Measurements from ENCODE around the gene NCBP3.
"Not testable (repeated sequence)": the region's sequence is repeated elsewhere in the genome, so short reads cannot be mapped to it uniquely, and the experiment has no call there.

NCBP3 gene

GRCh38 chr17:3879591-3880417 is 33.8 kb upstream of the NCBP3 start:
- no peak for DNase-seq

- no peak for DNase-seq
These were observed 33.1 kb upstream of the NCBP3 start for GRCh38 chr17:3879186-3879585.

- DNase-seq, result no peak
These were observed 31.2 kb upstream of the NCBP3 start for GRCh38 chr17:3877220-3877619.

GRCh38 chr17:3875317-3875716 is 29.3 kb upstream of the NCBP3 start:
- DNase-seq, result no peak

- no peak for DNase-seq
These were observed 27.8 kb upstream of the NCBP3 start for GRCh38 chr17:3873862-3874261.

- DNase-seq, result peak; percentile 30
These were observed 24.8 kb upstream of the NCBP3 start for GRCh38 chr17:3870871-3871306.

- no peak for DNase-seq
These were observed 21.6 kb upstream of the NCBP3 start for GRCh38 chr17:3867606-3868005.

GRCh38 chr17:3867106-3867505 is 21.1 kb upstream of the NCBP3 start:
- no peak for DNase-seq

- no peak for DNase-seq
These were observed 20.2 kb upstream of the NCBP3 start for GRCh38 chr17:3866276-3866675.

GRCh38 chr17:3865176-3865575 is 19.1 kb upstream of the NCBP3 start:
- DNase-seq, result no peak

GRCh38 chr17:3864534-3864933 is 18.5 kb upstream of the NCBP3 start:
- no peak for DNase-seq

GRCh38 chr17:3861761-3862681 is 16.0 kb upstream of the NCBP3 start:
- no peak for DNase-seq

GRCh38 chr17:3860939-3861700 is 15.1 kb upstream of the NCBP3 start:
- DNase-seq, result no peak

- DNase-seq, result no peak
These were observed 13.9 kb upstream of the NCBP3 start for GRCh38 chr17:3859940-3860339.

GRCh38 chr17:3857261-3858105 is 11.4 kb upstream of the NCBP3 start:
- DNase-seq, result no peak

GRCh38 chr17:3854204-3854603 is 8.2 kb upstream of the NCBP3 start:
- DNase-seq, result not testable (repeated sequence)

GRCh38 chr17:3852561-3852960 is 6.5 kb upstream of the NCBP3 start:
- no peak for DNase-seq

GRCh38 chr17:3851461-3852100 is 5.5 kb upstream of the NCBP3 start:
- no peak for DNase-seq

GRCh38 chr17:3848229-3848835 is 2.3 kb upstream of the NCBP3 start:
- DNase-seq, result no peak

GRCh38 chr17:3847165-3847670 is 1.2 kb upstream of the NCBP3 start:
- DNase-seq, result no peak

All from COR-L47 (cell line).